ENCODE results near the gene RBBP6.
A peak's percentile ranks its signal among the peaks of the same experiment; 100 is the strongest.

The RBBP6 gene

DNA sequence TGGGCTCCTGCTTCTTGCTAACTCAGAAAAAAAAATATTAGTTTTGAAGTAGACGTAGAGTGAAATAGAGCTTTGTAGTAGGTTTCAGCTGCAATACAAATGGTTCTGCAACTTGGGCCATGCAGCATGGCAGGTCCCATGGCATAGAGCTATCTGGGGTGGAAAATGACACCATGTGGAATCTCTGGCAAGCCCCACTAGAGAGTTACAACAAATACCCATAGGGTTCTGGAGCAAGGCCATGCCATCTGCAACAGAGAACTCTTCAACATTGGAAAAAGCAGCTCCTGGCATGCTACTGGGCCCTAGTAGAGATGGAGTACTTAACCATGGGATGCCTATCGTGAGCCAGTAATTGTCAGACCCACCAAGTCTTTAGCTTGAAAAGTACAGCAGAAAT lies 25.3 kb upstream of the RBBP6 start:
- Histone ChIP-seq H3K9me2 (replicated peaks; ENCODE audit: insufficient read depth, low read length) (no peaks in the 10 kb centered on the region), H3K36me3 (ENCODE audit: low read length) (no peaks in the 10 kb centered on the region), H3F3A (ENCODE audit: insufficient read depth) (no peaks in the 10 kb centered on the region), H4K20me1 (ENCODE audit: low read depth, low read length) (no peaks in the 10 kb centered on the region), H3K4me3 (ENCODE audit: insufficient read depth, low read length, poor library complexity, severe bottlenecking) (no peak overlapping the region), H2AFZ (ENCODE audit: low read depth, low read length, severe bottlenecking) (no peak overlapping the region), H3K79me2 (ENCODE audit: insufficient read depth, low read length) (no peaks in the 10 kb centered on the region), H3K9ac (ENCODE audit: low read length) (no peak overlapping the region), H3K9me3 (ENCODE audit: insufficient read depth, low read length) (no peaks in the 10 kb centered on the region), H3K4me2 (ENCODE audit: low read depth, low read length, poor library complexity, severe bottlenecking) (no peak overlapping the region), H3K27ac (ENCODE audit: low read depth, low read length) (no peak overlapping the region), H3K27me3 (ENCODE audit: low read length) (no peaks in the 10 kb centered on the region)
- no peak for TF ChIP-seq EZH2phosphoT487 (conservative IDR thresholded peaks at IDR 0.05; ENCODE audit: low read length)
- TF ChIP-seq, protein P1, sequence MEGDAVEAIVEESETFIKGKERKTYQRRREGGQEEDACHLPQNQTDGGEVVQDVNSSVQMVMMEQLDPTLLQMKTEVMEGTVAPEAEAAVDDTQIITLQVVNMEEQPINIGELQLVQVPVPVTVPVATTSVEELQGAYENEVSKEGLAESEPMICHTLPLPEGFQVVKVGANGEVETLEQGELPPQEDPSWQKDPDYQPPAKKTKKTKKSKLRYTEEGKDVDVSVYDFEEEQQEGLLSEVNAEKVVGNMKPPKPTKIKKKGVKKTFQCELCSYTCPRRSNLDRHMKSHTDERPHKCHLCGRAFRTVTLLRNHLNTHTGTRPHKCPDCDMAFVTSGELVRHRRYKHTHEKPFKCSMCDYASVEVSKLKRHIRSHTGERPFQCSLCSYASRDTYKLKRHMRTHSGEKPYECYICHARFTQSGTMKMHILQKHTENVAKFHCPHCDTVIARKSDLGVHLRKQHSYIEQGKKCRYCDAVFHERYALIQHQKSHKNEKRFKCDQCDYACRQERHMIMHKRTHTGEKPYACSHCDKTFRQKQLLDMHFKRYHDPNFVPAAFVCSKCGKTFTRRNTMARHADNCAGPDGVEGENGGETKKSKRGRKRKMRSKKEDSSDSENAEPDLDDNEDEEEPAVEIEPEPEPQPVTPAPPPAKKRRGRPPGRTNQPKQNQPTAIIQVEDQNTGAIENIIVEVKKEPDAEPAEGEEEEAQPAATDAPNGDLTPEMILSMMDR (IDR thresholded peaks at IDR 0.05; ENCODE audit: insufficient read depth, low read length, poor library complexity, severe bottlenecking): no peak

DNA sequence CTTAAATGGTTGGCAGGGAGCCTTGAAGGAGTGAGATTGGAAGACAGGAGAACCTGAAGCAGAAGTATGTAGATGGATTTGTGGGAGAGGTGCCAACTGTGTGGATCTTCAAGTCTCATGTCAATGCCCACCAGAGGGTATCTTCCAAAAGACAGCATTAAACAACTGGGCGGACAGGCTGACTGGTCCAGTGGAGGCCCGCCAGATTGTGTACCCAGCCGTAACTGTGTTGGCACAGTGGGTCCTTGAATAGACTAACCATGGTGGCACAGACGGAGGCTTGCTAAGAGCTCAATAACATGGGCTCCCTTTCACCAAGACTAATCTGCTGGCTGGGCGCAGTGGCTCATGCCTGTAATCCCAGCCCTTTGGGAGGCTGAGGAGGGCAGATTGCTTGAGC lies 24.2 kb upstream of the RBBP6 start:
- Histone ChIP-seq H4K20me1 (ENCODE audit: low read depth, low read length) (no peaks in the 10 kb centered on the region), H3K27ac (ENCODE audit: low read depth, low read length) (no peak overlapping the region), H3K4me3 (ENCODE audit: insufficient read depth, low read length, poor library complexity, severe bottlenecking) (no peak overlapping the region), H3K4me2 (ENCODE audit: low read depth, low read length, poor library complexity, severe bottlenecking) (no peak overlapping the region), H3K9me3 (ENCODE audit: insufficient read depth, low read length) (no peaks in the 10 kb centered on the region), H3K27me3 (ENCODE audit: low read length) (no peaks in the 10 kb centered on the region), H3K79me2 (ENCODE audit: insufficient read depth, low read length) (no peaks in the 10 kb centered on the region), H3K36me3 (ENCODE audit: low read length) (no peaks in the 10 kb centered on the region), H3K9me2 (replicated peaks; ENCODE audit: insufficient read depth, low read length) (no peaks in the 10 kb centered on the region), H3K9ac (ENCODE audit: low read length) (no peak overlapping the region), H2AFZ (ENCODE audit: low read depth, low read length, severe bottlenecking) (no peak overlapping the region), H3F3A (ENCODE audit: insufficient read depth) (no peaks in the 10 kb centered on the region)
- TF ChIP-seq, protein P1 (IDR thresholded peaks at IDR 0.05; ENCODE audit: insufficient read depth, low read length, poor library complexity, severe bottlenecking): no peak
- no peak for TF ChIP-seq EZH2phosphoT487 (conservative IDR thresholded peaks at IDR 0.05; ENCODE audit: low read length)

DNA sequence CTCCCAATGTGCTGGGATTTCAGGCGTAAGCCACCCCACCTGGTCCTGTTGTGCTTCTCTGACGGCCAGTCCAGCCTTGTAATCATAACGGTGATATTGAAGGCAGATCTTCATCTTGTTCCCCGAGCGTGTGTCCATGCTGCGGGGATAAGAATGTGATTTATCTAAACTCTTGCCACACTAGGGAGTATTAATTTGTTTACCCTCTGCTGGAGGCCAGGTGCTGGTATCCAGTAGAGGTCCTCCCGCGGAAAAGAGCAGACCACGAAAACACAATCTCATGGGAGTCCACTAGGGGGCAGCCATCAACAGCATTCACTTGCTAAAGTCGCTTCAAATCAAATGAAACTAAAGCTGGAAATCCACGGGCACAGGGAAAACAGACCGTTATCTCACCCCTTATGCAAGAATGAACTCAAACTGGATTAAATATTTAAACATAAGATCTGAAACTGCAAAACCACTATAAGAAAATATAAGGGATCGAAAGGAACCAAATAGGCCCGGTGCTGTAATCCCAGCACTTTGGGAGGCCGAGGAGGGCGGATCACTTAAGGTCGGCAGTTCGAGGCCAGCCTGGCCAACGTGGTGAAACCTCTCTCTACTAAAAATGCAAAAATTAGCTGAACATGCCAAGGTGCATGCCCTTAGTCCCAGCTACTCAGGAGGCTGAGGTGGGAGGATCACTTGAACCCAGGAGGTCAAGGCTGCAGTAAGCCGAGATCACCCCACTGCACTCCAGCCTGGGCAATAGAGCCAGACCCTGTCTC lies 22.3 kb upstream of the RBBP6 start:
- H3K27me3 ChIP-seq (ENCODE audit: low read length): no peaks in the 10 kb centered on the region
- H3K4me3 ChIP-seq (ENCODE audit: insufficient read depth, low read length, poor library complexity, severe bottlenecking): no peak overlapping the region
- H3K79me2 ChIP-seq (ENCODE audit: insufficient read depth, low read length): no peaks in the 10 kb centered on the region
- no peaks in the 10 kb centered on the region for H3F3A ChIP-seq (ENCODE audit: insufficient read depth)
- no peaks in the 10 kb centered on the region for H4K20me1 ChIP-seq (ENCODE audit: low read depth, low read length)
- H3K27ac ChIP-seq (ENCODE audit: low read depth, low read length): no peak overlapping the region
- H3K9me3 ChIP-seq (ENCODE audit: insufficient read depth, low read length): no peaks in the 10 kb centered on the region
- H3K9me2 ChIP-seq (replicated peaks; ENCODE audit: insufficient read depth, low read length): no peaks in the 10 kb centered on the region
- H3K9ac ChIP-seq (ENCODE audit: low read length): no peak overlapping the region
- H3K4me2 ChIP-seq (ENCODE audit: low read depth, low read length, poor library complexity, severe bottlenecking): peak overlapping the region; percentile 34
- TF ChIP-seq EZH2phosphoT487 (conservative IDR thresholded peaks at IDR 0.05; ENCODE audit: low read length): no peak
- TF ChIP-seq, protein P1 (IDR thresholded peaks at IDR 0.05; ENCODE audit: insufficient read depth, low read length, poor library complexity, severe bottlenecking): peak; percentile 79
- peak overlapping the region; percentile 37 for H2AFZ ChIP-seq (ENCODE audit: low read depth, low read length, severe bottlenecking)
- H3K36me3 ChIP-seq (ENCODE audit: low read length): no peaks in the 10 kb centered on the region
